Inflammatory macrophage treated with lipopolysaccharide for 1 hour (primary cell): ENCODE data around the gene TTC39C.
"Not testable (repeated sequence)": the region's sequence is repeated elsewhere in the genome, so short reads cannot be mapped to it uniquely, and the experiment has no call there.

Experiments
- DNase-seq, 2 donors: peaks; one replicate each; pipeline ENCODE4 v3.0.0-alpha.2; 2020 to 2022

Gene TTC39C

DNA sequence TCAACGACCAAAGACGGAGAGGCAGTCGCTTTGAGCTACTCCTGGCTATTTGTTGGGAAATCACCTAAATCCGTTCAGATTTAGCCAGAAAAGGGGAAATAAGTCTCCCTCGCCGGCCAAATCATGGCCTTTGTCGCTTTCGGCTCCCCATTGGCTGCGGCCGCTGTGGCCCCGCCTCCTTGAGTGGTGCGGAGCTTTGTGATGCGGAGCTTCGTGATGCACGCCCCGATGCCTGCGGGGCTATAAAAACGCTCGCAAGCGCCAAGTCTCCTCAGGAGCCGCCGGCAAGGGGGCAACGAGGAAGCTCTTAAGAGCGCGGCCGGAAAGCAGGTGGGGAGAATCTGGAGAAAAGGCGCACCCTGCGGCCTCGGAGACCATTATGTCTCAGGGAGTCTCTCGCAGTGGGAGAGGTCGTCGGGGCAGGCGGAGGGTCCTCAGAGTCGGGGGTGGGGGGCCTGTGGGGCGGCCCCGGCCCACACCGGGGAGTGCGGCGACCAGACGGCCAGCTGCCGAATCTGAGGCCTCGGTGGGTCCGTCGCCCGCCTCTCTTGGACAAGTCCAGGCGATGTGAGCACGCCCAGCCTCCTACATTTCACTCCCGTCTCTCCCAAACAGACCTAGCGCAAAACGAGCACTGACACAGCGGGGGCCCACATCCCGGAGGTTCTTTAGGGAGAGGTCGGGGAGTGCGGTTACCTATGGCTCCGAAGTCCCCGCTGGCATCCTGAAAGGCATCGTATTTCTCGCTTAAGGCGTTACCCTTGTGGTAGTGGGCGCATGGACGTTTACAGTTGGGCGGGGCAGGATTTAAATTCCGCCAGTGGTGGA is 124.4 kb downstream of the TTC39C start, which contains the start of gene CABYR:
TSS of gene CABYR (plus strand) at position 274 of the 828 bp plus-strand sequence. CDS start 4,053 bp downstream, outside the sequence.
- DNase-seq: peak; percentile 88 to 89

DNA sequence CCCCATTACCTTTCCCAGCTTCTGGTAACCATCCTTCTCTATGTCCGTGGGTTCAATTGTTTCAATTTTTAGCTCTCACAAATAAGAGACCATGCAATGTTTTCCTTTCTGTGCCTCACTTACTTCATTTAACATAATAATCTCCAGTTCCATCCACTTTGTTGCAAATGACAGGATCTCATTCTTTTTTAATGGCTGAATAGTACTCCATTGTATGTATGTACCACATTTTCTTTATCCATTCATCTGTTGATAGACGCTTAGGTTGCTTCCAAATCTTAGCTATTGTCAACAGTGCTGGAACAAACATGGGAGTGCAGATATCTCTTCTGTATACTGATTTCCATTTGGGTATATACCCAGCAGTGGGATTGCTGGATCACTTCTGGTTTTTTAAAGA is 126.1 kb downstream of the TTC39C start:
- DNase-seq: no peak

- DNase-seq: no peak
Measured at GRCh38 chr18:24142376-24142775, 127.8 kb downstream of the TTC39C start.

- DNase-seq: not testable (repeated sequence)
Measured at GRCh38 chr18:24149591-24149990, 135.0 kb downstream of the TTC39C start.

GRCh38 chr18:24153397-24153796 is 138.8 kb downstream of the TTC39C start:
- DNase-seq: no peak

DNA sequence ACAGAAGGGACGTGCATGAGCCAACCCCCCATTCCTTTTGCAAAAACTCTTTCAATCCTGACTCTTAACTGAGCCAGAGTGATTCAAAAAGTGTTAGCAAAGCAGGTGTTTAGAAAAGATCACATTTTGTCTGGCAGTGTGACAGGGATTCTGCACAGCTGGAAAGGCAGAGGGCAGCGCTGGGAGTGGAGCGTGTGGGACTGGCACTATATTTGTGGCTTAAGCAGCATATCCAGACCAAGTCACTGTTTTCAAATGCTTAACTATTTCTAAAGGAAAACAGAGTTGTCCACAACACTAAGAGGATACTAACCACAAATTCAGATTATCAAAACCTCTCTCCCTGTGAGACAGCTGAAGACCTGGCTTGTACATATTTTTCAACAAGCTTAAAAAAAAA is 143.3 kb downstream of the TTC39C start:
- DNase-seq: no peak

GRCh38 chr18:24160086-24160485 is 145.5 kb downstream of the TTC39C start:
- no peak for DNase-seq

DNA sequence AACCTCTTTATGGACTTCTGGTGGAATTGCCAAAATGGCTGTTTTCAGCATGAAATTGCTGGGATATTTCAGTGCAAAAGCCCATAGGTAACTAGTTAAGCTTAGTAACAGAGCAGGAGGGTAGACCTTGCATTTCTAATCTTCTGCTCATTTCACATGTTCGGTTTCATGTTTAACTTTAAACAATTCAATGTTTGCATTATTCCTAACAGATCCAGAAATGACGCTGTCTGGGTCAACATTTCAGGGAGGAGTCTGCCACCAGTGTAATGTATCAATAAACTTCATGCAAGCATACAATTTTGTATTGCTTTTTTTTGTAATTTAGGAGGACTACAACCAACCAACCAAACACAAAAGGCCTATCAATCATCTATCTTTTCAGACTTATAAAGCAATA is 146.8 kb downstream of the TTC39C start:
- DNase-seq: no peak

GRCh38 chr18:24168496-24168895 is 153.9 kb downstream of the TTC39C start:
- DNase-seq: no peak

- DNase-seq: no peak
Measured at GRCh38 chr18:24170360-24170759, 155.8 kb downstream of the TTC39C start.

GRCh38 chr18:24173997-24174396 is 159.4 kb downstream of the TTC39C start:
- no peak for DNase-seq

GRCh38 chr18:24176727-24177416 is 162.3 kb downstream of the TTC39C start:
- DNase-seq: peak; percentile 8 to 71

- no peak for DNase-seq
Measured at GRCh38 chr18:24177499-24178133, 163.1 kb downstream of the TTC39C start.

DNA sequence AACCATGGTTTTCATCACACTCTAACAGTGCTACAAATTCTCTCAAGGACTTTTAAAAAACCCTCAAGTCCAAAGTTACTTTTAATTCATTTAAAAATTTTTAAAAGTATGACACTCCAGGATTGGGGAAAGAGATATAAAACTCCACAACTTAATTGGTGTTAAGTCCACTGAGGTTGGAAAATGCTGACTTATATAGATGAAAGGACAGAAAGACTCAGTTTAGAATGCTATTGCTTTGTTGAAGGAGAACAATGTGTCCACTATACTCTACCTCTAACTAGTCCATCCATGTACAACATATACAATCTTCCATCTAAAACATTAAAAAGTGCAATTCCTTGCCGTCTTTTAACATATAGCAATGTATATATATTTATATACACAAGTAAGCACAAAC is 165.5 kb downstream of the TTC39C start:
- DNase-seq: no peak

DNA sequence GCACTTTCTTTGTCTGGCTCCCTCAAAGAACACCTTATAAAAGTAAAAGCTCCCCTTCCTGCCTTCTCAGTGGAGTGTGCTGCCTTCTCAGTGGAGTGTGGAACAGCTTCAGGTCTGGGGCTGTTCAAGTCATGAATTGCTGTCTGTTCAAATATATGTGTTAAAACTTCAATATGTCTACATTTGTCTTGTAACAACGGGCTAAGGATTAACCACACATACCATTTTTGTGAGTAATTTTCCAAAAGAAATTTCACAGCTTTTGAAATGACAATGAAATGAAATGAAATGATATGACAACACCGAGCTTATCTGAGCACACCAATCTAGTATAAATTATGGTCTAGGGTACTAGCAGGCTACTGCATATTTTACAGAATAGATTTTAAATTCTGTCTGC is 167.3 kb downstream of the TTC39C start:
- DNase-seq: no peak
